ENCODE data around the gene ARVCF. TPM values are rescaled to one million over a fixed set of nuclear protein-coding genes. Genes with fewer than 3 reads are reported as not detected.

Gene ARVCF
- total and polyA plus RNA-seq, 2 experiments from 2014 or later = 15.6 to 122 TPM

DNA sequence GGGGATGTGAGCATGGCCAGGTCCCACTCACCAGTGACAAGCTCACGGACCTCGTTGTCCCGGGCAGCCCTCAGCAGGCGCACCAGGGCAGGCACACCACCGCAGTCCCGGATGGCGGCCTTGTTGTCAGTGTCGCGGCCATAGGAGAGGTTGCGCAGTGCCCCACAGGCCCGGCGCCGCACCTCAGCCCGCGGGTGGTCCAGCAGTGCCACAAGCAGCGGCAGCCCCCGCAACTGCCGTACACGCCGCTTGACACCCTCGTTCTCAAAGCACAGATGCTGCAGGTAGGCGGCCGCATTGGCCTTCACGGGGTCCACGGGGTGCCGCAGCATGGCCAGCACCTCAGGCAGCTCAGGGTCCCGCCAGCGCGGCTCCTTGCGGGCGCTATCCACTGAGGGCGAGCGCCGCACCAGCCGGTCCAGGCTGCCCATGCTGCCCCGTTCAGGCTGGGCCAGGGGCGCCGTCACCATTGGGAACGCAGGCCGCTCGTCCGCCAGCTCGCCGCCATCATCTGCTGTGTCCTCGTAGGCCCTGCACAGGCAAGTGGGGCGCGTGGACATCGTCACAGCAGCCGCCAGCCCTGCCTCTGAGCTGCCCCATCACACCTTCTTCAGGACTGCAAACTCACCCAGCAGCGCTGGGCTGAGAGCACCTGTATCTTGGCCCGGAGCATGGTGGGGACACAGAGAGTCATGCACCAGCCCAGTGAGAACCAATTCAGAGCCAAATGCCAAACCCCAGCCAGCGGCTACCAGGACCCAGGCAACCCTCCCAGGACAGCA is 36.7 kb downstream of the ARVCF start:
- Mint-ChIP-seq H3K4me3 (no peak overlapping the region), H3K27me3 (ENCODE audit: insufficient read depth, low read depth, poor library complexity) (peaks cover 2% of the 10 kb centered on the region), H3K4me1 (peaks cover 13% of the 10 kb centered on the region), H3K36me3 (ENCODE audit: low read depth) (peaks cover 9% of the 10 kb centered on the region), H3K27ac (no peak overlapping the region), H3K9me3 (no peaks in the 10 kb centered on the region)
- Histone ChIP-seq H3K36me3 (ENCODE audit: insufficient read depth) (0 out of 2 replicates have a peak, but pooled peaks cover 4% of the 10 kb centered on the region), H4K20me1 (replicated peaks; ENCODE audit: insufficient read depth) (no peaks in the 10 kb centered on the region; the same call in 1 of the 2 replicates), H3K4me3 (no peak overlapping the region), H2AFZ (no peak overlapping the region), H3K4me2 (no peak overlapping the region), H3F3A (replicated peaks; ENCODE audit: low read depth) (0 out of 2 replicates have a peak, but pooled peaks cover 1% of the 10 kb centered on the region), H3K79me2 (replicated peaks; ENCODE audit: insufficient read depth) (no peaks in the 10 kb centered on the region), H3K27me3 (ENCODE audit: insufficient read depth) (no peaks in the 10 kb centered on the region), H3K27ac (ENCODE audit: low read depth) (no peak overlapping the region), H3K4me1 (ENCODE audit: insufficient read depth) (peaks cover 7% of the 10 kb centered on the region), H3K9me2 (ENCODE audit: insufficient read depth) (no peaks in the 10 kb centered on the region)
- TF ChIP-seq NANOG (IDR thresholded peaks at IDR 0.05; ENCODE audit: borderline replicate concordance) = no peak
- TF ChIP-seq POLR2AphosphoS5 (IDR thresholded peaks at IDR 0.05; ENCODE audit: low read depth) = no peak
- no peak for TF ChIP-seq ZNF331 (CRISPR knock-in tag; IDR thresholded peaks at IDR 0.05; ENCODE audit: low read depth)
- DNase-seq (ENCODE audit: low spot score) (no peak), ATAC-seq (no peak)

DNA sequence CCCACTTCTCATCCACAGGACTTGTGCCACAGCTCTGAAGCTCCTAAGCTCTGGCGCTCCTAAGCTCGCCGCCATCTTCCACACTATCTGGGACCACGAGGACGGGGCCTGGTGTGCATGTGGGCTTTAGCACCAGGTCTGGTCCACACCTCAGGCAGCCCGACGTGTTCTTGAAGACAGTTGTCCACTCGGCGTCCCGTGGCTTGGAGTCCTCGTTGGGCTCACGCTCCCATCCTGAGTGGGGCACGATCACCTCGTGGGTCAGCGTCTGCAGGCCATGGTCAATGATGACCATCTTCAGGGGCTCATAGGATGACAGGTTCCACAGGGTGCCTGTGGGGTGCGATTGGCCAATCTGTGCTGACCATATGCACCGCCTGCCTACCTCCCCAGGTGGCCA is 37.9 kb downstream of the ARVCF start:
- Histone ChIP-seq H3K27ac (ENCODE audit: low read depth) (no peak overlapping the region), H3K4me1 (ENCODE audit: insufficient read depth) (peaks cover 10% of the 10 kb centered on the region), H3K4me2 (no peak overlapping the region), H2AFZ (no peak overlapping the region), H3F3A (replicated peaks; ENCODE audit: low read depth) (0 out of 2 replicates have a peak, but pooled peaks cover 3% of the 10 kb centered on the region), H4K20me1 (replicated peaks; ENCODE audit: insufficient read depth) (no peaks in the 10 kb centered on the region; the same call in 1 of the 2 replicates), H3K4me3 (no peak overlapping the region), H3K36me3 (ENCODE audit: insufficient read depth) (0 out of 2 replicates have a peak, but pooled peaks cover 4% of the 10 kb centered on the region), H3K9me2 (ENCODE audit: insufficient read depth) (no peaks in the 10 kb centered on the region), H3K27me3 (ENCODE audit: insufficient read depth) (no peaks in the 10 kb centered on the region), H3K79me2 (replicated peaks; ENCODE audit: insufficient read depth) (no peaks in the 10 kb centered on the region)
- no peaks in the 10 kb centered on the region for H3K9me3 Mint-ChIP-seq
- H3K4me3 Mint-ChIP-seq = no peak overlapping the region
- no peak overlapping the region for H3K27ac Mint-ChIP-seq
- ATAC-seq (no peak), DNase-seq (ENCODE audit: low spot score) (no peak)
- peaks cover 3% of the 10 kb centered on the region for H3K27me3 Mint-ChIP-seq (ENCODE audit: insufficient read depth, low read depth, poor library complexity)
- peaks cover 15% of the 10 kb centered on the region for H3K36me3 Mint-ChIP-seq (ENCODE audit: low read depth)
- peaks cover 17% of the 10 kb centered on the region for H3K4me1 Mint-ChIP-seq
- TF ChIP-seq POLR2AphosphoS5 (IDR thresholded peaks at IDR 0.05; ENCODE audit: low read depth) (no peak), ZNF331 (CRISPR knock-in tag; IDR thresholded peaks at IDR 0.05; ENCODE audit: low read depth) (no peak), STAT1 (IDR thresholded peaks at IDR 0.05; ENCODE audit: unreplicated experiment) (no peak), ZNF114 (CRISPR knock-in tag; IDR thresholded peaks at IDR 0.05) (no peak), EZH2phosphoT487 (IDR thresholded peaks at IDR 0.05; ENCODE audit: unreplicated experiment) (no peak), EZH2 (IDR thresholded peaks at IDR 0.05; ENCODE audit: low read depth, unreplicated experiment) (no peak), CREB1 (CRISPR knock-in tag; IDR thresholded peaks at IDR 0.05; ENCODE audit: low read depth) (no peak), JUNB (IDR thresholded peaks at IDR 0.05; ENCODE audit: unreplicated experiment) (no peak)
- TF ChIP-seq, protein P1, sequence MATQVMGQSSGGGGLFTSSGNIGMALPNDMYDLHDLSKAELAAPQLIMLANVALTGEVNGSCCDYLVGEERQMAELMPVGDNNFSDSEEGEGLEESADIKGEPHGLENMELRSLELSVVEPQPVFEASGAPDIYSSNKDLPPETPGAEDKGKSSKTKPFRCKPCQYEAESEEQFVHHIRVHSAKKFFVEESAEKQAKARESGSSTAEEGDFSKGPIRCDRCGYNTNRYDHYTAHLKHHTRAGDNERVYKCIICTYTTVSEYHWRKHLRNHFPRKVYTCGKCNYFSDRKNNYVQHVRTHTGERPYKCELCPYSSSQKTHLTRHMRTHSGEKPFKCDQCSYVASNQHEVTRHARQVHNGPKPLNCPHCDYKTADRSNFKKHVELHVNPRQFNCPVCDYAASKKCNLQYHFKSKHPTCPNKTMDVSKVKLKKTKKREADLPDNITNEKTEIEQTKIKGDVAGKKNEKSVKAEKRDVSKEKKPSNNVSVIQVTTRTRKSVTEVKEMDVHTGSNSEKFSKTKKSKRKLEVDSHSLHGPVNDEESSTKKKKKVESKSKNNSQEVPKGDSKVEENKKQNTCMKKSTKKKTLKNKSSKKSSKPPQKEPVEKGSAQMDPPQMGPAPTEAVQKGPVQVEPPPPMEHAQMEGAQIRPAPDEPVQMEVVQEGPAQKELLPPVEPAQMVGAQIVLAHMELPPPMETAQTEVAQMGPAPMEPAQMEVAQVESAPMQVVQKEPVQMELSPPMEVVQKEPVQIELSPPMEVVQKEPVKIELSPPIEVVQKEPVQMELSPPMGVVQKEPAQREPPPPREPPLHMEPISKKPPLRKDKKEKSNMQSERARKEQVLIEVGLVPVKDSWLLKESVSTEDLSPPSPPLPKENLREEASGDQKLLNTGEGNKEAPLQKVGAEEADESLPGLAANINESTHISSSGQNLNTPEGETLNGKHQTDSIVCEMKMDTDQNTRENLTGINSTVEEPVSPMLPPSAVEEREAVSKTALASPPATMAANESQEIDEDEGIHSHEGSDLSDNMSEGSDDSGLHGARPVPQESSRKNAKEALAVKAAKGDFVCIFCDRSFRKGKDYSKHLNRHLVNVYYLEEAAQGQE (IDR thresholded peaks at IDR 0.05; ENCODE audit: unreplicated experiment) = no peak
- TF ChIP-seq, protein P2, sequence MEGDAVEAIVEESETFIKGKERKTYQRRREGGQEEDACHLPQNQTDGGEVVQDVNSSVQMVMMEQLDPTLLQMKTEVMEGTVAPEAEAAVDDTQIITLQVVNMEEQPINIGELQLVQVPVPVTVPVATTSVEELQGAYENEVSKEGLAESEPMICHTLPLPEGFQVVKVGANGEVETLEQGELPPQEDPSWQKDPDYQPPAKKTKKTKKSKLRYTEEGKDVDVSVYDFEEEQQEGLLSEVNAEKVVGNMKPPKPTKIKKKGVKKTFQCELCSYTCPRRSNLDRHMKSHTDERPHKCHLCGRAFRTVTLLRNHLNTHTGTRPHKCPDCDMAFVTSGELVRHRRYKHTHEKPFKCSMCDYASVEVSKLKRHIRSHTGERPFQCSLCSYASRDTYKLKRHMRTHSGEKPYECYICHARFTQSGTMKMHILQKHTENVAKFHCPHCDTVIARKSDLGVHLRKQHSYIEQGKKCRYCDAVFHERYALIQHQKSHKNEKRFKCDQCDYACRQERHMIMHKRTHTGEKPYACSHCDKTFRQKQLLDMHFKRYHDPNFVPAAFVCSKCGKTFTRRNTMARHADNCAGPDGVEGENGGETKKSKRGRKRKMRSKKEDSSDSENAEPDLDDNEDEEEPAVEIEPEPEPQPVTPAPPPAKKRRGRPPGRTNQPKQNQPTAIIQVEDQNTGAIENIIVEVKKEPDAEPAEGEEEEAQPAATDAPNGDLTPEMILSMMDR (conservative IDR thresholded peaks at IDR 0.05; ENCODE audit: low read depth in 2 of 2) = no peak
- TF ChIP-seq, protein P3, sequence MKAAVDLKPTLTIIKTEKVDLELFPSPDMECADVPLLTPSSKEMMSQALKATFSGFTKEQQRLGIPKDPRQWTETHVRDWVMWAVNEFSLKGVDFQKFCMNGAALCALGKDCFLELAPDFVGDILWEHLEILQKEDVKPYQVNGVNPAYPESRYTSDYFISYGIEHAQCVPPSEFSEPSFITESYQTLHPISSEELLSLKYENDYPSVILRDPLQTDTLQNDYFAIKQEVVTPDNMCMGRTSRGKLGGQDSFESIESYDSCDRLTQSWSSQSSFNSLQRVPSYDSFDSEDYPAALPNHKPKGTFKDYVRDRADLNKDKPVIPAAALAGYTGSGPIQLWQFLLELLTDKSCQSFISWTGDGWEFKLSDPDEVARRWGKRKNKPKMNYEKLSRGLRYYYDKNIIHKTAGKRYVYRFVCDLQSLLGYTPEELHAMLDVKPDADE (IDR thresholded peaks at IDR 0.05) = no peak
